HAP-1 (cell line): ENCODE measurements around the gene KANK3.

Source experiments
- DNase-seq, 2 experiments: peaks; one replicate each; pipeline ENCODE4 v3.0.0-alpha.2; 2016 to 2020; ENCODE audit warnings: low spot score in 2 of 2
- H3K27me3 ChIP-seq: fragments of 250-450 bp; sonication (Bioruptor Pico); 2 replicates; pipeline ENCODE4 v1.5.1; 2020; ENCODE audit warnings: low read depth, mild to moderate bottlenecking, moderate library complexity
- H3K36me3 ChIP-seq: fragments of 250-450 bp; sonication (Bioruptor Pico); replicated peaks from 2 replicates; pipeline ENCODE4 v1.5.1; 2020; ENCODE audit warnings: mild to moderate bottlenecking
- H3K4me1 ChIP-seq: fragments of 250-450 bp; sonication (Bioruptor Pico); 2 replicates; pipeline ENCODE4 v1.5.1; 2020; ENCODE audit warnings: mild to moderate bottlenecking
- H3K4me3 ChIP-seq: fragments of 250-450 bp; sonication (Bioruptor Pico); 2 replicates; pipeline ENCODE4 v1.5.1; 2020; ENCODE audit warnings: mild to moderate bottlenecking, moderate library complexity
- H3K9me3 ChIP-seq: fragments of 250-450 bp; sonication (Bioruptor Pico); 2 replicates; pipeline ENCODE4 v1.5.1; 2020; ENCODE audit warnings: mild to moderate bottlenecking, moderate library complexity
- in situ Hi-C: fragments of 300-500 bp; cut with MboI; formaldehyde crosslinking; loops from 3 replicates; pipeline ENCODE4 v1.14.3; 2020; ENCODE audit warnings: low sequenced_read_pairs, inconsistent platforms, mixed read lengths

KANK3 gene

DNA sequence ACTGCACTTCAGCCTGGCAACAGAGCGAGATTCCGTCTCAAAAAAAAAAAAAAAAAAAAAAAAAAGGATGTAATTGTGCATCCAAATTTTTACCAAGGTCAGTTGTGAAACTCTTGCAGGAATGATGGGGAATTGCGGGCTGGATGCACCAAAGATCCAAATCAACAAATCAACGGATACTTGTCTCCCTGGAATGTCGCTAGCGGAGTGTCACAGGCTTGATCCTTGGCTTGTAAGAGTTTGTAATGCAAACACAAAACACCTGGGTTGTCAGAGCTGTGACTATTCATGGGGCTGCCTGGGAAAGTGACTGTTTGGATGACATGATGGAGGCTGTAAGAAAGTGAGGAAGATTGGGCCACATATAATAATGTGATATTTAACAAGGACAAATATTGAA is 4.2 kb downstream of the KANK3 start:
- in situ Hi-C loops = no loop called here
- H3K36me3 ChIP-seq = no peaks in the 10 kb centered on the region
- DNase-seq = no peak
- H3K9me3 ChIP-seq = no peaks in the 10 kb centered on the region
- peaks cover 10% of the 10 kb centered on the region for H3K27me3 ChIP-seq
- H3K4me3 ChIP-seq = no peak overlapping the region
- H3K4me1 ChIP-seq = peaks cover 2% of the 10 kb centered on the region

DNA sequence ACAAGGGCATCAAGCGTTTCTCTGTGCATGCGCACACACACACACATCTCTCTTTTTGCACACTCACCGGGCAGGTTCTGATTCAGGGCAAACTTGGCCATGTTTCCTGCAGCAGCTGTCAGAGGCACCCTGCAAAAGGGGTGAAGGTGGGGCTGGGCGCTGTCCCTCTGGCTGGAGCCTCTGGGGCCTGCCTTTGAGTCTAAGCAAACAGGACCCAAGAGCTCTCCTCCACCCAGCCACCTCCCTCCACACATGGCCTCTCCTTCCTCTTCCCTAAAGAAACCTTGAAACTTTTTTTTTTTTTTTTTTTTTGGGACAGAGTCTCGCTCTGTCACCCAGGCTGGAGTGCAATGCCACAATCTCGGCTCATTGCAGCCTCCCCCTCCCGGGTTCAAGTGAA is 5.3 kb downstream of the KANK3 start:
- Histone ChIP-seq H3K27me3 (peaks cover 17% of the 10 kb centered on the region), H3K36me3 (no peaks in the 10 kb centered on the region), H3K4me1 (no peaks in the 10 kb centered on the region; the same call in 1 of the 2 replicates), H3K9me3 (no peaks in the 10 kb centered on the region), H3K4me3 (no peak overlapping the region)
- DNase-seq = no peak
- in situ Hi-C loops = no loop called here

DNA sequence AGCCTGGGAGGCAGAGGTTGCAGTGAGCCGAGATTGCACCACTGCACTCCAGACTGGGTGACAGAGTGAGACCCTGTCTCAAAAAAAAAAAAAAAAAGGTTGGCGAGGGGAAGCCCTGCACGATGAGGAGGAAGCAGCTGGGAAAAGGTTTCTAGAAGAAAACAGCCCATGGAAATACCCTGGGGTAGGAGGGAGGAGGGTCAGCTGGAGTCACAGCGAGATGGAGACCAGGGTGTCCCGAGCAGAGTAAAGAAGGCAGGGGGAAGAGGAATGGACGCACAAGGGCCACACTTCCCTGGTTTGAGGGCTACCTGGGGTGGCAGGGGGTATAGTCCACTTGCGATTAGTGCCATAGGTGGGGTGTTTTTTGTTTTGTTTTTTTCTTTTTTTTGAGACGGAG is 6.4 kb downstream of the KANK3 start:
- no peak for DNase-seq

DNA sequence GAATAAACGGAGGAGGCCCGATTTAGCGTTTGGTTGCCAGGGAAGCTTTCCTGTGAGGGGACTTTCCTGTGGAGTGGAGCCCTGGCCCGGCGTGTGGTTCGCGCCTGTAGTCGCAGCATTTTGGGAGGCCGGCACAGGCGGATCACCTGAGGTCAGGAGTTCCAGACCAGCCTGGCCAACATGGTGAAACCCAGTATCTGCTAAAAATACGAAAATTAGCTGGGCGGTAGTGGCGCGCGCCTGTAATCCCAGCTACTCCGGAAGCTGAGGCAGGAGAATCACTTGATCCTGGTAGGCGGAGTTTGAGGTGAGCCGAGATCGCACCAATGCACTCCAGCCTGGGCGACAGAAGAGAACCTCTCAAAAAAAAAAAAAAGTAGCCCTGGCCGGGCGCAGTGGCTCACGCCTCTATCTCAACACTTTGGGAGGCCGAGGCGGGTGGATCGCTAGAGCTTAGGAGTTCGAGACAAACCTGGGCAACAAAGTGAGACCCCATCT is 6.9 kb downstream of the KANK3 start:
- Histone ChIP-seq H3K9me3 (no peaks in the 10 kb centered on the region), H3K4me3 (no peak overlapping the region), H3K27me3 (peaks cover 17% of the 10 kb centered on the region), H3K36me3 (no peaks in the 10 kb centered on the region), H3K4me1 (no peaks in the 10 kb centered on the region)
- in situ Hi-C loops = no loop called here
- DNase-seq = no peak

More for the DNA sequence above, 6.4 kb downstream of the KANK3 start:
- no peaks in the 10 kb centered on the region for H3K4me1 ChIP-seq
- no peak overlapping the region for H3K4me3 ChIP-seq
- no peaks in the 10 kb centered on the region for H3K9me3 ChIP-seq
- H3K27me3 ChIP-seq = peaks cover 17% of the 10 kb centered on the region
- H3K36me3 ChIP-seq = no peaks in the 10 kb centered on the region
- in situ Hi-C loops = no loop called here

DNA sequence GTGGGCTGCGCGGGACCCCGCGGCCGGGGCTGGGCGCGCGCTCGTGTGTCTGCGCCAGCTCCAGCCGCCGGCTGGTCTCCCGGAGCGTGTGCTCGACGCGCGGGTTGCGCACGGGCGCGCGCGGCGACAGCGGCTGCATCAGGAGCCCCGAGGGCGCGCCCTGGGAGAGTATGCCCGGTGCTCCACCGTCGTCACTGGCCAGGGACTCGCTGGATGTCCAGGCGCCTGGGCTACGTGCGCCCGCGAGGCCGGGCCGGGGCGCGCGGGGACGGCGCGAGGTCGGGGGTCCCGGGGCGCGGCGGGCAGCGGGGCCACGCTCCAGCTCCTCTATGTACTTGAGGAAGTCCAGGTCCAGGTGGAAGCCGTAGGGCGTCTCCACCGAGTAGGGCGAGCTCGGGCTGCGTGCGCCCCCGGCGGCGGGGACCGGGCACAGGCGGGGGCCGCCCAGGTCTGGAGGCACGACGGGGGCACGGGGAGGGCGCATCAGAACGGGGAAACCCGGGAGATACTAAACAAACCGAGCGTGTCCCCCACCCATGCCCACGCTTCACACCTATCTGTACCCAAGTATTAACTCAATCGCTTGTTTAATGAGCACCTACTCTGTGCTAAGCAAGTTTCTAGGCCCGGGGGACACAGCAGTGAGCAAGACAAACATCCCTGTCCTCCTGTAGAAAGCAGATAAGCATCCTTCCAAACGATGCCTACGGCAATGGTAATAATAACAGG is 7.6 kb downstream of the KANK3 start:
- Histone ChIP-seq H3K4me1 (no peaks in the 10 kb centered on the region), H3K36me3 (no peaks in the 10 kb centered on the region), H3K27me3 (peaks cover 17% of the 10 kb centered on the region), H3K4me3 (no peak overlapping the region), H3K9me3 (no peaks in the 10 kb centered on the region)
- in situ Hi-C loops = no loop called here
- no peak for DNase-seq

DNA sequence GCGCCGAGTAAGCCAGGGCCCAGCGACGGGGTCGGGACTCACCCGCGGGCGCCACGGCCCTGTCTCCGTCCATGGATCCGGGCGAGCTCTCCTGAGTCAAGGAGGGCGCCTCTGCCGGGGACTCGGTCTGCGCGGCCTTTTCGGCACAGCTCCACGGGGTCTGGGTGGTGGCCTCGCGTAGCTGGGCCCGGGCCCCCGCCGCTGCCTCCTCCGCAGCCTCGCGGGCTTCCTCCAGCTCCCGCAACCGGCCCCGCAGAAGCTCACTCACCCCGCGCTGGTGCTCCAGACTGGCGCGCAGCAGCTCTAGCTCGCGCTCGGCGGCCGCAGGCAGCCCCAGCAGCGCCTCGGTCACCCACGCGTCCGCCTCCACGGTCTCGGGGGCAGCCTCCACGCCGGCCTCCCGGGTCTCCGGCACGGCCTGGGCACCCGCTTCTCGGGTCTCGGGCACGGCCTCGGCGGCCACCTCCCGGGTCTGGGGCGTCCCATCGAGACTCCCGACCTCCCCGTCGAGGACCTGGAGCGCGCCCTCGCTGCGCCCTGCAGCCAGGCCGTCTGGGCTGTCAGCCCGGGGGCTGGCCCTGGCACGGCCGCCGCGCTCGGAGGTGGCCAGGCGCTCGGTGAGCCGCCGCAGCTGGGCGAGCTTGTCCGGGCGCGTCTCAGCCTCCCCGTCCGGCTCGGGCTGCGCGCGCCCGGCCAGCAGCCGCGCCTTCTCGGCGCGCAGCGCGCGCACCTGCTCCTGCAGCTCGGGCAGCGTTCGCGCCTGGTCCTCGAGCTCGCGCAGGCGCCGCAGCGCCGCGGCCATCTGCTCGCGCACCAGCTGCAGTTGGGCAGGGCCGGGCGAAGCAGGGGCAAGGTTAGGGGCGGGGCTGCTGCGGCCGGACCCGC is 8.4 kb downstream of the KANK3 start:
- peak; percentile 41 to 70 for DNase-seq
- Histone ChIP-seq H3K4me1 (no peaks in the 10 kb centered on the region), H3K27me3 (peaks cover 17% of the 10 kb centered on the region), H3K4me3 (peak overlapping the region; percentile 21), H3K36me3 (no peaks in the 10 kb centered on the region), H3K9me3 (no peaks in the 10 kb centered on the region)
- in situ Hi-C loops = no loop called here

DNA sequence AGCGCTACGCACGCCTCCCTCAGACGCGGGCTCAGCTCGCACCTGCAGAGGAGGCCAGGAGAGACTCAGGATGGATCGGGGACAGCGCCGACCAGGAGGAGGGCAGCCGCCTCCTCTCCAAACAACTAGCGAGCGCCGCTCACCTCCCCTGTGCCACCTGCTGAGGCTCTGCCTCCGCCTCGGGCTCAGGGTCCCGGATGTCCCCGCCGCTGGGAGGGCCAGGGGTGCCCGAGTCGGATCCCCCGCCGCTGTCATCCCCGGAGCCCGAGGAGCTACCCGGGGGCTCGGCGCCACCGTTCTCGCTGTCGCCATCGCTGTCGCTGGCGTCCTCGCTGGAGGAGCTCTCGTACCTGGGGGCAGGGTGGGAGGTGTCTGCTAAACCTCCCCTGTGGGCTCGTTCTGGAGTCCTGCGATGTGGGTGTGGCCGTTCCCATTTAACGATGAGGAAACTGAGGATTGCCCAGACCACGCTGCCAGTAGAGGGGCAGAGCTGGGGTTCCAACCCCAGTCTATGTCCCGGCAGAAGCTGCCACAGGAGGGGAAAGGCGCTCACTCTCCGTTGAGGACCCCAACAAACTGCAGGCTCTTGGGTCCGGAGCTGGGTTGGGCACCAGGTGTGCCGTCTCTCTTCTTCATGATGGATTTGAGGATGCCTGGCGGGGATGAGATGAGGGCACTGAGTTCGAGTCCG is 9.2 kb downstream of the KANK3 start:
- peak overlapping the region; percentile 21 for H3K4me3 ChIP-seq
- DNase-seq = peak in 1 of 2 experiments; percentile 18
- H3K27me3 ChIP-seq = peaks cover 17% of the 10 kb centered on the region
- H3K9me3 ChIP-seq = no peaks in the 10 kb centered on the region
- in situ Hi-C loops = no loop called here
- no peaks in the 10 kb centered on the region for H3K4me1 ChIP-seq
- no peaks in the 10 kb centered on the region for H3K36me3 ChIP-seq

DNA sequence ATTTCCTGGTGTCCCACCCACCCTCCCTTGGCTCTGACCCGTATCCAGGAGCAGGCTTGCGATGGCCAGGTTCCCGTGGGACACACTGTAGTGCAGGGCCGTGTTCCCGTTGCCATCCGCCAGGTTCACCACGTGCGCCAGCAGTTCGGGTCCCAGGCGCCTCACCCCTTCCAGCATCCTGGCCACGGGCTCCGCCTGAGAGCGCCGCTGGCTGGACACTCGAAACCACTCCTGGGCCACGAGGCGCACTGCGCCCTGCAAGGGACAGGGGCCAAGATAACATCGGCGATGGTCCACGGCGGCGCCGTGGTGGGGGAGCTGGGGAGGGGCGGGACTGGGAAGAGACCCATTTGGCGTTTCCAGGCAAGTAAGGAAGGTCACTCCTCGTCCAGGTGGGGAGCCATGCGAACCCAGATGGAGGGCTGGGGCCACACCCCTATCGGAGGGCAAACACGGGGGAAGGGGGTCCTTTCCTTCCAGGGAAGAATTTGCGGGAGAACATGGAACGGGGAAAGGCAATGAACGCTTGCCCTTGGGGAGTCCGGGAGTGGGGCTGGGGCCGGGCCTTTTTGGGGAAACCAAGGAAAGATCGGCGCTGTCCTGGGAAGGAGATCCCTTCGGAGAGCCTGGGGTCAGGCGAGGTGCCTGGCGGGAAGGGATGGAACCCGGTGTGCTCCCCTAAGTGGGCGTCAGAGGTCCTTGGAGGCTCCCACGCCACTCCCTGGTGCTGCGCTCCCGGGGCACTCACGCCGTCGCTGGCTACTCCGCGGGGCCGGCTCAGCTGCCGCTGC is 9.9 kb downstream of the KANK3 start:
- Histone ChIP-seq H3K9me3 (no peaks in the 10 kb centered on the region), H3K4me3 (no peak overlapping the region; the same call in 1 of the 2 replicates), H3K27me3 (peaks cover 17% of the 10 kb centered on the region), H3K36me3 (no peaks in the 10 kb centered on the region), H3K4me1 (no peaks in the 10 kb centered on the region)
- no peak for DNase-seq
- in situ Hi-C loops = no loop called here

DNA sequence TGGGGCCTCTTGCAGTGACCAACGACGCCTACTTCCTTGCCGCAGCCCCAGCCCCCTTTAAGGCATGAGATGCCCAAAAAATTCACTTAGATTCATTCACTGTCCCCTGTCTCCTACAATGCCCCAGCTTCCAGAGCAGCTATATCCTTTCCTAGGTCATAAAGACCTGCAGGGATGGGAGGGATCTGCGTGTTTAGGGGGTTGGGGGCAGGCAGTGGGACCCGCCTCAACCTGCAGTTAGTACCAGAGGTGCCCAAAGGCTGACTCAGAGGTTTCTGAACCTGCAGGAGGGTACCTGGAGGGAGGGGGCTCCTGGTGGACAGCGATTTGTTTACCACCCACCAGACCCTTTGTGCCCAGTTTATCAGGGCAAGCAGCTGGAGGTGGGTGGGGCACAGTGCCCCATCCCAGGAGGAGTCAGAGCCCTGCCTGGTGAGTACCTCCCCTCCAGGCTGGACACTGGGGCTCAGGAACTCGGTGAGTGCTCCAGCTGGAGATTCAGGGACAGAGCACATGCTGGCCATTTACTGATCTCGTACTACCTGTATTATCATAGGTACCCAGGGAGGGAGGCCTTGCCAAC is 11.7 kb downstream of the KANK3 start:
- Histone ChIP-seq H3K4me1 (no peaks in the 10 kb centered on the region), H3K27me3 (peaks cover 17% of the 10 kb centered on the region), H3K4me3 (no peak overlapping the region), H3K36me3 (no peaks in the 10 kb centered on the region), H3K9me3 (no peaks in the 10 kb centered on the region)
- no peak for DNase-seq
- in situ Hi-C loops = no loop called here

DNA sequence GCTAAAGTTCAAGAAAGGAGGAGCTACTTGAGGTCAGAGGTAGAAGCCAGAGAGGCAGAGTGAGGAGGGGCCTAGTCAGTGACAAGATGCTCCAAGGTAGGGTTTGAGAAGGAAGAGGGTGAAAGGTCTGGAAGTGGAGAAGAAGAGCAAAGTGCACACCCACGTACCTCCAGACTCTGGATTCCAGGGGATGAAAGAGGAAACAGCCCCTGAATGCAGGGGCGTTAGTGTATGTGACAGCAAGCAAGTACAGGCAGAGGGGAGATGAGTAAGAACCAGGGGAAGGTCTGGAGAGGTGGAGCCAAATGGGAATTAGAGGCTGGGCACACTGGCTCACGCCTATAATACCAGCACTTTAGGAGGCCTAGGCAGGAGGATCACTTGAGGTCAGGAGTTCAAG is 13.1 kb downstream of the KANK3 start:
- H3K4me3 ChIP-seq = no peak overlapping the region
- no peaks in the 10 kb centered on the region for H3K9me3 ChIP-seq
- H3K4me1 ChIP-seq = no peaks in the 10 kb centered on the region
- DNase-seq = no peak
- H3K27me3 ChIP-seq = peaks cover 17% of the 10 kb centered on the region
- in situ Hi-C loops = no loop called here
- H3K36me3 ChIP-seq = no peaks in the 10 kb centered on the region

DNA sequence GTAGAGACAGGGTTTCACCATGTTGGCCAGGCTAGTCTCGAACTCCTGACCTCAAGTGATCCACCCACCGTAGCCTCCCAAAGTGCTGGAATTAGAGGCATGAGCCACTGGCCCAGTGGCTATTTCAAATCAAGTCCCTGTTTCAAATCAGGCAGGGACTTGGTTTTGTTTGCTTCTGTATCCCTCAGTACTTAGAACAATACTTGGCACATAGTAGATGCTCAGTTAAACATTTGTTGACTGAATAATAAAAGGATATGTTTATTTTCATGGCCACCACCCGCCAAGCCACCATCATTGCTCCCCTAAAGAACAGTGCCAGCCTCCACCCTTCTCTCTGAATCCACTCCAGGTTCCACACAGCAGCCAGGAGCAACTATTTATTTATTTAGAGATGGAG is 17.6 kb downstream of the KANK3 start:
- Histone ChIP-seq H3K36me3 (peaks cover 37% of the 10 kb centered on the region), H3K9me3 (no peaks in the 10 kb centered on the region), H3K4me1 (peaks cover 13% of the 10 kb centered on the region), H3K27me3 (no peaks in the 10 kb centered on the region), H3K4me3 (no peak overlapping the region)
- in situ Hi-C loops = no loop called here
- no peak for DNase-seq

DNA sequence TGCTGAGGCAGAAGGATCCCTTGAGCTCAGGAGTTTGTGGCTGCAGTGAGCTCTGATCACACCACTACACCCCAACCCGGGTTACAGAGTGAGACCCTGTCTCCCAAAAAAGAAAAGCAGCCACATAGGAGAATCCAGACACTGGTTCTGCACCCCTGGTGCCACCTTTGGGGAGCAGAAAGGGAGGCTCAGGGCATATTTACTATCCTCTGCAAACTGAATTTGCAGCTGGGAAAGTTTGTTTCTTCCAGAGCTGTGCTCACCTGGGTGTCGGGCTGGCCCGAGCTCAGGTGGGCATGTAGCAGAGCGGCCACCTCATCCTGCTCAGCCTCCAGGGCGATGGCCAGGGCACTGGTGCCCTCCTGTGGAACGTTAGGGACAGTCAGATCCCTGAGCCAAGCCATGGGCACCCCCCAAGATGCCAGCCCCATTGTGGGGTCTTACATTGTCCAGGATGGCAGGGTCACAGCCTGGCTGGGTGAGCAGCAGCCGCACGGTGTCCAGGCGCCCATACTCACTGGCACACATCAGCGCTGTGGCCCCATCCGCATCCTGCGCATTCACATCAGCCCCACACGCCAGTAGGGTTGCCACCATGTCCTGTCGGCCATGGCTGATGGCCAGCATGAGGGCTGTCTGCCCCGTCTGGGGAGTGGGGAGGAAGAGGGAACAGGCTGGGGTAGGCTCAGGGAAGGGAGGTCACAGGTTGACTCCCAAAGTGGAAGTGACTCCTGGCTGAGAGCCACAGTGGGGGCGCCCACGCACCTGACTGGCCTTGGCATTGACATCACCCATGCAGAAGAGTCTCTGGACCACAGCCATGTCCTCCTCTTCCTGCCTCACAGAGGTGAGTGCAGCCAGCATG is 18.6 kb downstream of the KANK3 start:
- Histone ChIP-seq H3K9me3 (no peaks in the 10 kb centered on the region), H3K4me3 (no peak overlapping the region), H3K36me3 (peaks cover 37% of the 10 kb centered on the region), H3K27me3 (no peaks in the 10 kb centered on the region), H3K4me1 (peaks cover 23% of the 10 kb centered on the region)
- in situ Hi-C loops = no loop called here
- DNase-seq = peak in 1 of 2 experiments; percentile 47
